ENCODE results near the gene EPHA7.

GRCh38 chr6:93423542-93423941 is 4.2 kb upstream of the EPHA7 start:
- TF ChIP-seq JUND (IDR thresholded peaks at IDR 0.05) (no peak), CTCF (IDR thresholded peaks at IDR 0.05; ENCODE audit: low read depth, low read length, missing input control) (no peak)

Data from liver (tissue), 3 donors.